ENCODE results near the gene AGAP5. TPM values are rescaled to one million over a fixed set of nuclear protein-coding genes. Genes with fewer than 3 reads are reported as not detected.

The AGAP5 gene
- total and polyA plus RNA-seq, 2 of the 4 experiments (the other 2 are of a cell fraction), result 1.8 to 4.1 TPM

- no peaks in the 10 kb centered on the region for H3K9me3 ChIP-seq (ENCODE audit: control insufficient read depth, insufficient read depth, low read length)
- peak overlapping the region; percentile 86 for H3K9ac ChIP-seq (ENCODE audit: low read depth, low read length)
- peak overlapping the region; percentile 95 for H3K27ac ChIP-seq (ENCODE audit: insufficient read depth, low read length)
- CTCF ChIA-PET, result interaction anchor here (1.8 kb wide), 1 partner anchor 21 kb away, joined by 4 read pairs; no protein-coding TSS in a partner anchor
- intact Hi-C loops (cut with micrococcal nuclease) (loop anchor here (1.0 to 10.0 kb wide), 3 partner anchors 28 to 220 kb away; a partner anchor contains a TSS), dilution Hi-C loops (cut with HindIII; ENCODE audit: low sequenced_read_pairs, unreplicated experiment) (no loop called here), in situ Hi-C loops (cut with MboI; ENCODE audit: low sequenced_read_pairs) (no loop called here)
- peak overlapping the region; percentile 100 for H3K4me2 ChIP-seq (ENCODE audit: low read depth, low read length)
- peak overlapping the region; percentile 4; the same call in 1 of the 2 replicates for H3K18ac ChIP-seq (ENCODE audit: low read depth, low read length)
- H3K56ac ChIP-seq (ENCODE audit: extremely low read depth, insufficient read depth, low read length), result peak overlapping the region; percentile 78
- peaks cover 10% of the 10 kb centered on the region for H3K36me3 ChIP-seq (ENCODE audit: control insufficient read depth, insufficient read depth, low read length)
- peak overlapping the region; percentile 83 for H3K4ac ChIP-seq (ENCODE audit: low read depth, low read length)
- no peak for TF ChIP-seq POLR2A (IDR thresholded peaks at IDR 0.05; ENCODE audit: low read depth, low read length)
- no peak for TF ChIP-seq USF2 (IDR thresholded peaks at IDR 0.05; ENCODE audit: low read depth, low read length)
- no peak for TF ChIP-seq RAD21 (IDR thresholded peaks at IDR 0.05; ENCODE audit: low read length)
- no peak for TF ChIP-seq MAZ (IDR thresholded peaks at IDR 0.05; ENCODE audit: borderline replicate concordance, low read depth, low read length)
- H4K91ac ChIP-seq (ENCODE audit: insufficient read depth, low read depth, low read length), result peak overlapping the region; percentile 70
- 0% methylated on average over 3 of the region's 10 CpGs; no CpG with 5 or more reads in 1 of the 2 experiments for WGBS, 2 experiments (ENCODE audit: extremely low coverage in 2 of 2, insufficient read length in 1 of 2)
- H2BK20ac ChIP-seq (ENCODE audit: low read depth, low read length), result no peak overlapping the region
- H2BK5ac ChIP-seq (ENCODE audit: low read depth, low read length, poor library complexity, severe bottlenecking), result peak overlapping the region; percentile 61
- ATAC-seq (ENCODE audit: low read depth) (peak; percentile 70), DNase-seq (peak; percentile 58)
- peak overlapping the region; percentile 54; the same call in 1 of the 2 replicates for H3K23ac ChIP-seq (ENCODE audit: low read depth, low read length)
- H2BK15ac ChIP-seq (ENCODE audit: low read depth, low read length), result no peak overlapping the region
- peaks cover 25 to 67% of the 10 kb centered on the region in 2 experiments for H3K79me1 ChIP-seq (ENCODE audit: low read depth in 1 of 2, low read length in 2 of 2)
- BruUV-seq (replicated peaks), result TSS peak; percentile 36
- peak overlapping the region; percentile 89 for H2AFZ ChIP-seq (replicated peaks; ENCODE audit: low read length, poor library complexity)
- POLR2A ChIA-PET (ENCODE audit: unreplicated experiment), result interaction anchor here (0.7 kb wide), 1 partner anchor 37 kb away, joined by 4 read pairs; the partner anchor contains the start of gene CHCHD1
- no peaks in the 10 kb centered on the region for H3K27me3 ChIP-seq (ENCODE audit: control insufficient read depth, insufficient read depth, low read length)
- H2AK5ac ChIP-seq (ENCODE audit: low read depth, low read length), result peak overlapping the region; percentile 65
- H4K5ac ChIP-seq (ENCODE audit: low read depth, low read length), result peak overlapping the region; percentile 17
- peak overlapping the region; percentile 85 to 95 for H4K8ac ChIP-seq (ENCODE audit: low read depth in 2 of 2, low read length in 2 of 2)
- peaks cover 7% of the 10 kb centered on the region; the same call in 1 of the 2 replicates for H4K20me1 ChIP-seq (ENCODE audit: insufficient read depth, low read length)
- peaks cover 2% of the 10 kb centered on the region; the same call in 1 of the 2 replicates for H3K4me1 ChIP-seq (ENCODE audit: control insufficient read depth, insufficient read depth, low read length)
- H3K14ac ChIP-seq (replicated peaks; ENCODE audit: low read depth, low read length), result peak overlapping the region; percentile 82
- peak overlapping the region; percentile 40; the same call in 1 of the 2 replicates for H2BK120ac ChIP-seq (ENCODE audit: low read depth, low read length)
- H2AK9ac ChIP-seq (replicated peaks; ENCODE audit: low read depth, low read length, poor library complexity), result peak overlapping the region; percentile 99
- peak overlapping the region; percentile 86 for H3K4me3 ChIP-seq (ENCODE audit: insufficient read depth, low read depth, low read length)
- H3K9me1 ChIP-seq (ENCODE audit: insufficient read depth, low read length), result peaks cover 3% of the 10 kb centered on the region; the same call in 1 of the 2 replicates
Measured at GRCh38 chr10:73744664-73744975, 46.7 kb upstream of the AGAP5 start.
